ENCODE results near the gene PSG2. TPM values are rescaled to one million over a fixed set of nuclear protein-coding genes. Genes with fewer than 3 reads are reported as not detected.
"Not testable (repeated sequence)": the region's sequence is repeated elsewhere in the genome, so short reads cannot be mapped to it uniquely, and the experiment has no call there.

Gene PSG2
- not detected in 2 replicates for total RNA-seq
- long read RNA-seq, result 0 reads

- H3K4me3 Mint-ChIP-seq (ENCODE audit: unreplicated experiment); H3K27ac Mint-ChIP-seq (ENCODE audit: unreplicated experiment); H3K36me3 Mint-ChIP-seq (ENCODE audit: unreplicated experiment); H3K4me1 Mint-ChIP-seq (ENCODE audit: unreplicated experiment); H3K27me3 Mint-ChIP-seq (ENCODE audit: unreplicated experiment); DNase-seq (ENCODE audit: extremely low spot score, unreplicated experiment): not testable (repeated sequence)
- peaks cover 22% of the 10 kb centered on the region for H3K9me3 Mint-ChIP-seq (ENCODE audit: unreplicated experiment)
Measured at GRCh38 chr19:43082601-43083000, at the start of gene PSG2. TSS of gene PSG2 (minus strand) at chr19:43082701. CDS start at chr19:43082569, 132 bp downstream.

- not testable (repeated sequence) for H3K36me3 Mint-ChIP-seq (ENCODE audit: unreplicated experiment); DNase-seq (ENCODE audit: extremely low spot score, unreplicated experiment); H3K27ac Mint-ChIP-seq (ENCODE audit: unreplicated experiment); H3K4me3 Mint-ChIP-seq (ENCODE audit: unreplicated experiment); H3K4me1 Mint-ChIP-seq (ENCODE audit: unreplicated experiment); H3K27me3 Mint-ChIP-seq (ENCODE audit: unreplicated experiment)
- H3K9me3 Mint-ChIP-seq (ENCODE audit: unreplicated experiment), result peaks cover 25% of the 10 kb centered on the region
Measured at GRCh38 chr19:43131281-43131842, 48.9 kb upstream of the PSG2 start.

- H3K4me3 Mint-ChIP-seq (ENCODE audit: unreplicated experiment); H3K36me3 Mint-ChIP-seq (ENCODE audit: unreplicated experiment); H3K27me3 Mint-ChIP-seq (ENCODE audit: unreplicated experiment); H3K4me1 Mint-ChIP-seq (ENCODE audit: unreplicated experiment); DNase-seq (ENCODE audit: extremely low spot score, unreplicated experiment); H3K27ac Mint-ChIP-seq (ENCODE audit: unreplicated experiment): not testable (repeated sequence)
- H3K9me3 Mint-ChIP-seq (ENCODE audit: unreplicated experiment), result peaks cover 25% of the 10 kb centered on the region
Measured at GRCh38 chr19:43129197-43129596, 46.7 kb upstream of the PSG2 start.

GRCh38 chr19:43127336-43127735, 44.8 kb upstream of the PSG2 start:
- not testable (repeated sequence) for DNase-seq (ENCODE audit: extremely low spot score, unreplicated experiment); H3K4me3 Mint-ChIP-seq (ENCODE audit: unreplicated experiment); H3K36me3 Mint-ChIP-seq (ENCODE audit: unreplicated experiment)

GRCh38 chr19:43126720-43127119, 44.2 kb upstream of the PSG2 start:
- no peak for DNase-seq (ENCODE audit: extremely low spot score, unreplicated experiment)
- Mint-ChIP-seq H3K4me1 (ENCODE audit: unreplicated experiment) (no peaks in the 10 kb centered on the region), H3K27ac (ENCODE audit: unreplicated experiment) (no peak overlapping the region), H3K36me3 (ENCODE audit: unreplicated experiment) (no peaks in the 10 kb centered on the region), H3K27me3 (ENCODE audit: unreplicated experiment) (no peaks in the 10 kb centered on the region), H3K4me3 (ENCODE audit: unreplicated experiment) (no peak overlapping the region), H3K9me3 (ENCODE audit: unreplicated experiment) (peaks cover 20% of the 10 kb centered on the region)
- TF ChIP-seq, protein P1, sequence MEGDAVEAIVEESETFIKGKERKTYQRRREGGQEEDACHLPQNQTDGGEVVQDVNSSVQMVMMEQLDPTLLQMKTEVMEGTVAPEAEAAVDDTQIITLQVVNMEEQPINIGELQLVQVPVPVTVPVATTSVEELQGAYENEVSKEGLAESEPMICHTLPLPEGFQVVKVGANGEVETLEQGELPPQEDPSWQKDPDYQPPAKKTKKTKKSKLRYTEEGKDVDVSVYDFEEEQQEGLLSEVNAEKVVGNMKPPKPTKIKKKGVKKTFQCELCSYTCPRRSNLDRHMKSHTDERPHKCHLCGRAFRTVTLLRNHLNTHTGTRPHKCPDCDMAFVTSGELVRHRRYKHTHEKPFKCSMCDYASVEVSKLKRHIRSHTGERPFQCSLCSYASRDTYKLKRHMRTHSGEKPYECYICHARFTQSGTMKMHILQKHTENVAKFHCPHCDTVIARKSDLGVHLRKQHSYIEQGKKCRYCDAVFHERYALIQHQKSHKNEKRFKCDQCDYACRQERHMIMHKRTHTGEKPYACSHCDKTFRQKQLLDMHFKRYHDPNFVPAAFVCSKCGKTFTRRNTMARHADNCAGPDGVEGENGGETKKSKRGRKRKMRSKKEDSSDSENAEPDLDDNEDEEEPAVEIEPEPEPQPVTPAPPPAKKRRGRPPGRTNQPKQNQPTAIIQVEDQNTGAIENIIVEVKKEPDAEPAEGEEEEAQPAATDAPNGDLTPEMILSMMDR (IDR thresholded peaks at IDR 0.05), result no peak

More at GRCh38 chr19:43127336-43127735, 44.8 kb upstream of the PSG2 start:
- H3K27me3 Mint-ChIP-seq (ENCODE audit: unreplicated experiment); H3K4me1 Mint-ChIP-seq (ENCODE audit: unreplicated experiment); H3K27ac Mint-ChIP-seq (ENCODE audit: unreplicated experiment): not testable (repeated sequence)
- H3K9me3 Mint-ChIP-seq (ENCODE audit: unreplicated experiment), result peaks cover 20% of the 10 kb centered on the region

GRCh38 chr19:43124360-43124759, 41.9 kb upstream of the PSG2 start:
- Mint-ChIP-seq H3K4me1 (ENCODE audit: unreplicated experiment) (no peaks in the 10 kb centered on the region), H3K27ac (ENCODE audit: unreplicated experiment) (no peak overlapping the region), H3K36me3 (ENCODE audit: unreplicated experiment) (no peaks in the 10 kb centered on the region), H3K9me3 (ENCODE audit: unreplicated experiment) (peaks cover 21% of the 10 kb centered on the region), H3K27me3 (ENCODE audit: unreplicated experiment) (no peaks in the 10 kb centered on the region), H3K4me3 (ENCODE audit: unreplicated experiment) (no peak overlapping the region)
- no peak for DNase-seq (ENCODE audit: extremely low spot score, unreplicated experiment)
- TF ChIP-seq, protein P1 (IDR thresholded peaks at IDR 0.05), result no peak

- not testable (repeated sequence) for H3K27ac Mint-ChIP-seq (ENCODE audit: unreplicated experiment); DNase-seq (ENCODE audit: extremely low spot score, unreplicated experiment); H3K36me3 Mint-ChIP-seq (ENCODE audit: unreplicated experiment); H3K4me1 Mint-ChIP-seq (ENCODE audit: unreplicated experiment); H3K27me3 Mint-ChIP-seq (ENCODE audit: unreplicated experiment); H3K4me3 Mint-ChIP-seq (ENCODE audit: unreplicated experiment)
- peaks cover 32% of the 10 kb centered on the region for H3K9me3 Mint-ChIP-seq (ENCODE audit: unreplicated experiment)
Measured at GRCh38 chr19:43120433-43121026, 38.0 kb upstream of the PSG2 start.

- H3K4me1 Mint-ChIP-seq (ENCODE audit: unreplicated experiment); H3K36me3 Mint-ChIP-seq (ENCODE audit: unreplicated experiment); H3K27me3 Mint-ChIP-seq (ENCODE audit: unreplicated experiment); H3K4me3 Mint-ChIP-seq (ENCODE audit: unreplicated experiment); H3K27ac Mint-ChIP-seq (ENCODE audit: unreplicated experiment); DNase-seq (ENCODE audit: extremely low spot score, unreplicated experiment): not testable (repeated sequence)
- H3K9me3 Mint-ChIP-seq (ENCODE audit: unreplicated experiment), result peaks cover 35% of the 10 kb centered on the region
Measured at GRCh38 chr19:43119526-43119925, 37.0 kb upstream of the PSG2 start.

DNA sequence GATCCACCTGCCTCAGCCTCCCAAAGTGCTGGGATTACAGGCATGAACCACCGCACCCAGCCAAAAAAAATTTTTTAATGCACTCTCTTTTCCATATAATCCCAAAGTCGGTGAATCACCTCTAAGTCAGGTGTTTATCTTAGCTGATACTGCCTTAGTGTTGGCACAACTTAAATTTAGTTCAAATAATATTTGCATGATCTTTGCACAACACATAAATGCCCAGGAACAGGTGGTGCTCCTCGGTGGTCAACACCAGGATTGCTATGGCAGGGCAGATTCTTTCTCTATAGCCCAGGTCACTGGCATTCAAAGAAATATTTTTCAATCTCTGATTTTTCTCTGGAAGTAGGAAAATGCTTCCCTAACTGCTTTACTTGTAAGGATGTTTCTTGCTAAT, 33.9 kb upstream of the PSG2 start:
- H3K4me3 Mint-ChIP-seq (ENCODE audit: unreplicated experiment); H3K27ac Mint-ChIP-seq (ENCODE audit: unreplicated experiment); DNase-seq (ENCODE audit: extremely low spot score, unreplicated experiment); H3K36me3 Mint-ChIP-seq (ENCODE audit: unreplicated experiment); H3K4me1 Mint-ChIP-seq (ENCODE audit: unreplicated experiment); H3K27me3 Mint-ChIP-seq (ENCODE audit: unreplicated experiment): not testable (repeated sequence)
- peaks cover 47% of the 10 kb centered on the region for H3K9me3 Mint-ChIP-seq (ENCODE audit: unreplicated experiment)

- H3K27ac Mint-ChIP-seq (ENCODE audit: unreplicated experiment); H3K4me3 Mint-ChIP-seq (ENCODE audit: unreplicated experiment); H3K27me3 Mint-ChIP-seq (ENCODE audit: unreplicated experiment); H3K36me3 Mint-ChIP-seq (ENCODE audit: unreplicated experiment); H3K4me1 Mint-ChIP-seq (ENCODE audit: unreplicated experiment); DNase-seq (ENCODE audit: extremely low spot score, unreplicated experiment): not testable (repeated sequence)
- H3K9me3 Mint-ChIP-seq (ENCODE audit: unreplicated experiment), result peaks cover 45% of the 10 kb centered on the region
Measured at GRCh38 chr19:43115548-43115947, 33.0 kb upstream of the PSG2 start.

Data from osteocyte (in vitro differentiated cells).